Measurements from ENCODE around the gene CAMTA1.
A peak's percentile ranks its signal among the peaks of the same experiment; 100 is the strongest.

The CAMTA1 gene

DNA sequence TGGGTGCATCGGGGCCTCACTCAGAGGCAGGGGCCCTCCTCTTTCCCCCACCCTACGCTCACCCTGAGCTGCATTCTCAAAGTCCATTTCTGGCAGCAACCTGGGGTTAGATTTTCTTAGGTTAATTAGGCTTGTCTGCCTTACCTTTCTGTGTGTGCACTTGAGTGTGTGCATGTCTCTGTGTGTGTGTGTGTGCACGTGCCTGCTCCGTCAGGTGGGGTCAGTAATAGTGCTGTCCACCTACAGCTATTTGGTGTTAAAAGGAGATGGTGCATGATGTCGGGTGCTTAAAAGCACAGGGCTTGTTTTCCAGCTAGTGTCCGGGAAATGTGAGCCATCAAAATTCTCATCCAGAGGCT is 257.9 kb downstream of the CAMTA1 start:
- no peak for DNase-seq (ENCODE audit: low read depth)
- no peak for TF ChIP-seq CTCF (conservative IDR thresholded peaks at IDR 0.05; ENCODE audit: control insufficient read depth, insufficient read depth, low read depth, low read length)
- no peak overlapping the region for H3K4me3 ChIP-seq (ENCODE audit: control insufficient read depth, low read depth, low read length)

DNA sequence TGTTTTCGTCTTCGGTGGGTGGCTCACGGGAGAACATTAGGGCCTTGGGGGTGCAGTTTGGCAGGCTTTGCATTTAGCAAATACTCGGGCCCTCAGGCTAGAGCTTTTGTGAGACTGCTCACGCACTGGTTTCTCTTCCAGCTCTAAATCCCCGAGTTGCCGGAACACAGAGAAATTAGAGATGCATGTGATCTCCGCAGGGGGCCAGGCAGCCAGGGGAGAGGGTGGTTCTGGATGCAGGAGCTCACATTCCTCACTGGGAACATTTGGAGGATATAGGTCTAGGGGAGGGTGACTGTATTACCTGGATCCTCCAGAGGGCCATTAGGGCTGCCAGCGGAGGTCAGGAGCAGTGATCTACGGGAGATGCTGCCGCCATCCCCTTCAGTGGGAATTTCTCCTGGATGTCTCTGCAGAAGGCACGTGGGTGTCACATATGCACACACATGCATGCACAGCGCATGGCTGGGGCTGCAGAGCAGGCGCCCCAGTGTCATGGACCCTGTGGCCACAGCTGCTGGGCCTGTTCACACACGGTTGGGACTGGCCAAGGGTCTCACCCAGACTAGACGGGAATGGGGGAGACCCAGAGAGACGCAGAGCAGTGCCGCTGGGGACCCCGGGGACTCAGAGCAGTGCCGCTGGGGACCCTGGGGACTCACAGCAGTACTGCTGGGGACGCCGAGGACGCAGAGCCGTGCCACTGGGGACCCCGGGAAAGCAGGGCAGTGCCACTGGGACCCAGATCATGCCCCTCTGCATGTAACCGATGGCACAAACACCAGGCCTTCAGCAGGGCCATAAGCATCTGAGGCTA is 258.7 kb downstream of the CAMTA1 start:
- no peak for TF ChIP-seq CTCF (conservative IDR thresholded peaks at IDR 0.05; ENCODE audit: control insufficient read depth, insufficient read depth, low read depth, low read length)
- H3K4me3 ChIP-seq (ENCODE audit: control insufficient read depth, low read depth, low read length), result no peak overlapping the region
- no peak for DNase-seq (ENCODE audit: low read depth)

DNA sequence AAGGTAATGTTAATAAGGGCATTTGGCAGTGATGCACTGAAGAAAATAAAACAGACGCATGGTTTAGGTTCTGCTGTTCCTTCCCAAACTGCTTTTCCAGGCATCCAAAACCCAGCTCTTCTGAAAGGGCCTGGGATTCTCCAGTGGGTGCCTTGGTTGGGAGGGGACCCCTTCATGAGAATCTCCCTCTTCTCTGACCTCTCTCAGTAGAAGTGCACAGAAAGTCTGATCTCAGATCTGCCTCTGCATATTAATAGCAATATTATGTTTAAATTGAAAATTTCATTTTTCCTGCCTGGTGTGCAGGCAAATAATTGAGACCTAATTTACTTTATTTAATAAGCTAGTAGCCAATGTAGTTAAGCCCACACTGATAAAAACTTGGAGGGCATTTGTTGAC is 260.6 kb downstream of the CAMTA1 start:
- DNase-seq (ENCODE audit: low read depth), result no peak
- TF ChIP-seq CTCF (conservative IDR thresholded peaks at IDR 0.05; ENCODE audit: control insufficient read depth, insufficient read depth, low read depth, low read length), result no peak
- H3K4me3 ChIP-seq (ENCODE audit: control insufficient read depth, low read depth, low read length), result no peak overlapping the region

DNA sequence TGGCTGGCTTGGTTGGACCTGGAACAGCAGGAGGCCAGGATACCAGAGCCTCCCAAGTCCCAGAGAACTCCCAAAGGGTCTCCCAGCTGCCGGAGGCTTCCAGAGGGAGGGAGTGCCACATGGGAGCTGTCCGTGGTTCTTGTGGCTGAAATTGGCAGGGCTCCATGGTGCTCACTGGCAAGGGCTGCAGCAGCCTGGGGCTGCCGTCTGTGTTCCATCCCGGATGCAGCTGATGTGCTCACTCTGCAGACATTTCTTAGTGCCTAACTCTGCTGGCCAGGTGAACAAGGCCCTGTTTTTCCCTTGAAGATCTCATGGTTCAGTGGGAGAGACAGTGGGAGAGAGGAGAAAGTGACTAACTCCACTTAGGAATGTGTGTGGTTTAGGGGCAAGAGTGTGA is 261.1 kb downstream of the CAMTA1 start:
- peak; percentile 42 for DNase-seq (ENCODE audit: low read depth)
- H3K4me3 ChIP-seq (ENCODE audit: control insufficient read depth, low read depth, low read length), result no peak overlapping the region
- TF ChIP-seq CTCF (conservative IDR thresholded peaks at IDR 0.05; ENCODE audit: control insufficient read depth, insufficient read depth, low read depth, low read length), result no peak

DNA sequence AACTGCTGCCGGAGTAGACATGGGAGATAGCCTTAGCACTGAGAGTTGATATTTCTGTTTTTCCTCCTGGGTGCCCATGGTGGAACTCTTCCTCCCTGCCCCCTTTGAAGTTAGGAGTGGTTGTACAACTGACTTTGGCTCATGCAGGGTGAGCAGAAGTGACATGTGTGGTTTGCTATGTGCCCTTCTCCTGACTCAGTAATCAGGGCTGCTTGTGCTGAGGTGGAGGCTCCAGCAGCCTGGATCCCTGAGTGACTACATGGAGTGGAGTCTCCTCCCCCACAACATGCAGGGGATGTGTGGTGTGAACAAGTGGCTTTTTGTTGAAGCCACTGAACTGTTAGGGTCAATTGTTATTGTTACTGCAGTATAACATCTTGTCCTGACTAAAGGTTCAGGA is 261.6 kb downstream of the CAMTA1 start:
- H3K4me3 ChIP-seq (ENCODE audit: control insufficient read depth, low read depth, low read length), result no peak overlapping the region
- TF ChIP-seq CTCF (conservative IDR thresholded peaks at IDR 0.05; ENCODE audit: control insufficient read depth, insufficient read depth, low read depth, low read length), result no peak
- no peak for DNase-seq (ENCODE audit: low read depth)

- H3K4me3 ChIP-seq (ENCODE audit: control insufficient read depth, low read depth, low read length), result no peak overlapping the region
- TF ChIP-seq CTCF (conservative IDR thresholded peaks at IDR 0.05; ENCODE audit: control insufficient read depth, insufficient read depth, low read depth, low read length), result no peak
- no peak for DNase-seq (ENCODE audit: low read depth)
Observed at GRCh38 chr1:7047866-7048265, 262.6 kb downstream of the CAMTA1 start.

All from fibroblast of mammary gland (primary cell).